ENCODE measurements around the gene SH2B2.
"Not testable (repeated sequence)": the region's sequence is repeated elsewhere in the genome, so short reads cannot be mapped to it uniquely, and the experiment has no call there.

SH2B2 gene

DNA sequence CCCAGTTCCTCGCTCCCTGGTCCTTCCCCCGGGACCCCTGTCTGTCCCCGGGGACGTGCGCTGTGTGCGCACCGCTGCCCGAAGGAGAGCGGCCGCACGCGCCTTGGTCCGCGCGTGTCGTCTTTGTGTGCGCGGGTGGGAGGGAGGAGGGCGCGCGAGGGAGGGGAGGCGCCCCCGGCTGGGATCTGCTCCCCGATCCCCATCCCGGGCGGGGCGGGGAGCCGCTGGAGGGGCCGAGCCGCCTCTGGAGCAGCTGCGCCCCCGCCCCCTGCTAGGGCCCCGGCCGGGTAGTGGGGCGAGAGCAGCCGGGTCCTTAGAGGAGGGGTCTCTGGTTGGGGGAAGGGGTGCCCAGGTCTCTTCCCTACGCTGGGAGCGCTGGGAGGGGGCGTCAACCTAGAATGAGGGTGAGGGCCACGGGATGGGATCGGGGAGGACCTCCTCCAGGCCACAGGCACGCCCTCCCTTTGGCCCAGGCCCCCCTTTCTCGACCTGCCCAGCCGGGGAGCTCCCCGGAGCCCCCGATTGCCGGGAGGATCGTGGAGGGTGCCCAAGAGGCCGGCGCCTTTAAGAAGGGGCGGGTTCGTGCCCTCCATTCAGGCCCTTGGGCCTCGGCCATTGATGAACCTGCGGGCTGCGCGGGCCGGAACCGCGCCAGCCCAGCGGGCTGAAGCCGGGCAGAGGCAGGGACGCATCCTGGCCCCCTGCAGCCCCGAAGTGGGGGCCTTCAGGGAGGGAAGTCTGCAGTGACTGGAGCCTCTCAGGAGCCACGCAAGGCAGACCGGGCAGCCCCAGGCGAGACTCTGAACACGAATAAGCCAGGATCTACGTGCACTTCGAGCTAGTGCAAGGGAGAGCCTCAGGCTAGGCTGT is 678 bp downstream of the SH2B2 start:
- no peak for DNase-seq

DNA sequence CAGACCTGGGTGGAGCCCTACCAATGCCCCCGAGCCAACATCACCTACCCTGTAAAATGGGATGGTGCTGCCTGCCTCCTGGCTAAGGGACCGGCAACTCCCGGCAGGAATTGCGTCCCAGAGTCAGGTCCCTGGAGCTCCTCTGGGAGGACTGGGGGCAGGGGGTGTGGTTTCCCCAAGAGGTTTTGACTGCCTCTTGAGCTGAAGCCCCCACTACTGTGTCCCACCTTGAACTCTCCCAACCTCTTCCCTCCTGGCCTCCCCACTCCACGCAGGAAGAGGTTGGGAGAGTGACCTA is 1.3 kb downstream of the SH2B2 start:
- DNase-seq = no peak

DNA sequence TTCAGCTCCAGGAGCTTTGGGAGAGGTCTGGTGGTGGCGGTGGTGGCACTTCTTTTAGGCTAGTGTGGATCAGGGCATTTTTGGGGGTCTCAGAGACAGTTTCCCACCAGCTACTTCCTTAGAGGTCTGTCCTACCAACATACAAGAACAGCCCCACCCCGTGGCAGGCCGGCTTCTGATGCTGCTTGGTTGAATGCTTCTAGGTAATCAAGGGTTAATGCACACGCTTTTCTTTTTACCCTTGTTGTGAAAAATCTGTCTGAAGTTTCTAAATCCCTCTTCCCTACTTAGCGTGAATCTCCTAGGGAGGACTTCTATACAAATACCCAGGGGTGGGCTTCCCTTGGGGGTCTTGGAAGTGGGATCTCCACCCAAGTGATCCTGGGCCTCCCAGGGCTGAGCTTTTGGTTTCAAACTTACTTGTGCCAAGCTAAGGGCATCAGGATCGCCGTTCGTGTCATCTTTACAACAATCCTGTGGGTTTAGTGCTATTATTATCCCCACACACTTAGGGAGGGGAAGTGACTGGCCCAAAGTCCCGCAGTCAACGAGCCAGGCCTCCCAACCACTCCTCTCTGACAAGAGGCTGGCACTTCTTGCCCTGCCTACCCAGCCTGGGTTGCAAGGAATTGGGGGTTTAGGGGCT is 1.7 kb downstream of the SH2B2 start:
- no peak for DNase-seq

DNA sequence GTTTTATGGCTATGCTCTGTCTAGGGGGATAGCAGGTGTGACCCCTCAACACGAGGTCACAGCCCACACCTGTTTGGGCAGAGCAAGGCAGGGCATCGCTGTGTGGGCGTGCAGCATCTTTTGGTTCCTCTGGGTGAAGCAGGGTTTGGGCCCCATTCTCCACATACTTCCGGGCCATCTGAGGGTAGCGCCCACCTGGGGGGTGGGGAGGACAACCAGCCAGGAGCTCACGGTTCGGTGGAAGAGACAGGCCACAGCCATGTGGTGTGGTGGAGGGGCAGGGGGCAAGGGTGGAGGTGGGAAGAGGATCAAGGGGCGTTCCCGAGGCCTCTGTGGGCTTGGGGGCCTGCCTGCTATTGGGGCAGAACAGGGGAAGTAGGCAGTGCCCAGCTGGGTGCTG is 2.4 kb downstream of the SH2B2 start:
- no peak for DNase-seq

DNA sequence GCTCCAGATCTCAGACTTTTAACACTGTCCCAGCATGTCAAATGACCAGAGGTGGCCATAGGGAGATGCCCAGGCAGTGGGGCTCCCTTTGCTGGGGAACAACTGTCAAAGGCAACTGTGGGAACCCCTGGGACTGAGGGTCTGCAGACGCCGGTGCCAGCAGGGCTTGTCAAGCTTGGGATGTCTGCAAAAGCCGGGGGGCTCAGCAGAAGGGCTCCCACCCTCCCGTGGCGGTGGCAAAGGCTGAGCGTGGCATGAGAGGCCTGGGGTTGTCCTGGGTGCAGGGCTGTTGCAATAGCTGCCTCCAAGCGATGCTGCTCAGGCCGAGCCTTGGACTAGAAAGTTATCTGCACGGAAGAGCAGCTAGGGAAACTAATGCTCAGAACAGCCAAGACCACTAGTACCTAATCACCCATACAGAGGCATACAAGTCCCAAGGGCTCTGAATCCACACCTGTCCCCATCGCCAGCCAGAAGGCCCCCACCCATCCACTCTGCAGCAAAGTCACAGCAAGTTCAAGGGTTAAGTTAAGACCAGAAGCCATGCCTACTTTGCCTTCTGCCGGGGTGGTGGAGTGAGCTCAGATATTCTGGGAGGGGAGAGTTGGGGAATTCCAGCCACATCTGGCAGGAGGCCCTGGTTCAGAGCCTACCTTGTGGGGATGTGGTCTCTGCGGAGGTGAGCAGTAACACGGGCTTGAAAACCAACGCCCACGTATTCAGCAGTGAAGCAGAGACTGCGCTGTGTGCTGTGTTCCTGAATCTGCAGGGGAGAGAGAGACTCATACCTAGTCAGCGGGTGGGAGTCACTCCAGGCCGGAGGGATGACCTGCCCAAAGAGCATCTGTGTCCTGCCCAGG is 4.6 kb downstream of the SH2B2 start:
- no peak for DNase-seq

DNA sequence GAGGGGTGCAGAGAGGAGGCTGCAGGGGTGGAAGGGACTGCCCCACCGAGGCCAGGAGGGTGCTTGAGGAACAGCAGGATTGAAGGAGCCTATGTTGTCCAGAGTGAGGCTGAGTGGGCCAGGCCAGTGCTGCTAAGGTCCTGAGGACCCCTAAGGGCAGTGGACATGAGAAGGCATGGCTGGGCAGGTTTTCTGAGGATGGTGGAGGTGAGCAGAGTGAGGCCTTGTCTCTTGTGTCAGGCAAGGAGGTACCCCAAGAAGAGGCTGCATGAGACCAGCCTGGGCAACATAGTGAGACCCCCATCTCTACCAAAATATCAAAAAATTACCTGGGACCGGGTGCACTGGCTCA is 5.2 kb downstream of the SH2B2 start:
- DNase-seq = no peak

DNA sequence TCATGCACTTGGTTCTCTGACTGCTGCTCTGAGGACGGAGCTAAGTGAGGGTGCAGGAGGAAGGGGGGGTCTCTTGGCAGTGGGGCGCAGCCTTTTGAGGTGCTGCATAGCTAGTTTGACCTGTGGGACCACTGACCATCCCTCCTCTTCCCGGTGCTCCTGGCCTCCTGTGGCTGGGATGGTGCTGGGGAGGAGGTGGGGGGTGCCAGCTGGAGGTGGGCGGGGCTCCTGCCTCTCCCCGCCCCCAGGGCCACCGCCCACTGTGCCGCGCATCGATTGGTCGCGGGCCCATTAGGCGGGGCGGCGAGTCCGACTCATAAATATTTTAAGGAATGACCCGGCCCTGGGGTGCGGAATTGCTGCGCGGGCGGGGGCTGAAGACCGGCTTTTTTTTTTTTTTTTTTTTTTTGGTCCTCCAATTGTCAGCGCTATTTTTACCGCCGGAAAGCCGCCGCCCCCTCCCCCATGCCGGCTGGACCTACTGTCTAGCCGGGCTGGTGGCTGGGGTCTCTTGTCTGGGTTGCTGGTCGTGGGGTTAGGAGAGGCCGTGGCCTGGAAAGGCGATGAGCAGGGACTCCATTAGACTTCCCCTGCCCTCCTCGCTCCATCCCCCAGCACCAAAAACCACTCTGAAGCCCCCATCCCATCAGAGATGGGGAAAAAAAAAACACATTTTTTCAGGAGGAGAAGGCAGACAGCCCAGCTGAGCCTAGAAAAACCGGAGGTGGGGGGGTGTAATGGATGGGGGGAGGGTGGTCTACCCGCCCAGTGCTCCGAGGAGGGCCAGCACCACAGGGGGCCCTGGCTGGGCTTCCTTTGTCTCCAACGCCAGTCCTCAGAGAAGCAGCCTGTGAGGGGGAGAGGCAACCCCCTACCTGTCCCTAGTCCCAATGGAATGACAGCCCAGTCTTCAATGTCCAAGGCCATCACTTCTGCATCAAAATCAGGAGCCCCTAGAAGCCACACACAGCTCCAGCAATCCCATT is 6.4 kb downstream of the SH2B2 start:
- DNase-seq = no peak

DNA sequence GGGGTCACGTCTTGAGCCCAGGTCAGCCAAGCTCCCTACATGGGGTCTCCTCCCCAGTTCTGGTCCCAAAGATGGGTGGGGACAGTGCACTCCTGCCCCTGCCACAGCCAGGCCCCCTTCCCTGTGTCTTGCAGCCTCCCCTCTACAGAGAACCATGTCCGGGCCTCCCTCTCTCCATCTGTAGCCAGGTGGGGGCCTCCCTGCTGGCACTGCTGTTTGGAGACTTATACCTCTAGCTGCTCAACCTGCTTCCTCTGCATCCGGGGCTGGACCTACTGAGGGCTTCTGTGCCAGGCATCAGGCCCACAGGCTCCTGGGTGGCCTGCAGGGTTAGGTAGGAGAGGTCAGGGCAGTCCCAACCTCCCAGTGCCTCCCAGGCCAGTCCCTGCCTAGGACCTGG is 7.9 kb downstream of the SH2B2 start:
- DNase-seq = no peak

DNA sequence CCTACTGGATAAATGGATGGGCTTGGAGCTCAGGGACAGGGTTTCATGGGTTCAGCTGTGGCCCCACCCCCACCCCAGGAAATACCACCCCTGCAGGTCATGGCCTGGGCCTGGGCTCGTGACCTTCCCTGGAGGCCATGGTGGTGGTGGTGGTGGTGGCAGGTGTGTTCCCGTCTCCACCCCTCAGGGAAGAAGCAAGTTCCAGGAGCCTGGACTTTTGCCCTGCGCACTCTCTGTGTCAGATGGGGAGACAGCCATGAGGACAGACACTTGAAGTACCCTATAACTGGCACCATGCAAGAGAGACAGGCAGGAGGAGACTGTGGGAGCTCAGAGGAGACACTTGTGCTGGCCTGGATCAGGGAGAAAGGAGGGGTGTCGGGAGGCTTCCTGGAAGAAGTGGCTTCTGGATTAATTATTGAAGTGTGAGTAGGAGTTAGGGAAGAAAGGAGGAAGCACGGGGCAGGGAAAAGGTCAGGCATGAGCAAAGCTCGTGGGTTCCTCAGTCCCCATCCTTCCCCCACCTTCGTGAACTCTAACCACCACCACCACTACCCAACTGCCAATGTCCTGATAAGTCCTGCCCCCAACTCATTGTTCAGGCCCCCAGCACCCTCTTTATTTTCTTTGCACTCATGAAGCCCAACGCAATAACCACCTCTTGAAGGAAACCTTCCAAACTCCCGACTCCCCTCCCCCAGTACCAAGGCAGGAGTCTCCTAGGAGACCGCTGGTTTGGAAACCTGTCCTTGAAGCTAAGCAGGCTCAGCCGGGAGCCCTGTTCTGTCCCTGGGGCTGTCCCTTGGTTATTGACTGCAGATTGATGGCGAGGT is 8.9 kb downstream of the SH2B2 start:
- DNase-seq = no peak

DNA sequence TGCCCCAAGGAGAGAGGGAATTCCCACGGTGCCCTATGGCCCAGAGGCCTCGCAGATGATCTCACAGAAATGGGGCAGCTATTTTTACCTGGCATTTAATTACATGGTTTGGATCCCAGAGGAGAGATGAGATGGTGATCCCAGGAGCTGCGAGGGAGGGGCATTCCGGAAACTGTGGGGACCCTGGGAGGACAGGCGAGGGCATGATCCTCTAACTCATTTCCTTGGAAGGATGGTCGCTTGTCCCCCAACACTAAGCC is 9.4 kb downstream of the SH2B2 start:
- no peak for DNase-seq

DNA sequence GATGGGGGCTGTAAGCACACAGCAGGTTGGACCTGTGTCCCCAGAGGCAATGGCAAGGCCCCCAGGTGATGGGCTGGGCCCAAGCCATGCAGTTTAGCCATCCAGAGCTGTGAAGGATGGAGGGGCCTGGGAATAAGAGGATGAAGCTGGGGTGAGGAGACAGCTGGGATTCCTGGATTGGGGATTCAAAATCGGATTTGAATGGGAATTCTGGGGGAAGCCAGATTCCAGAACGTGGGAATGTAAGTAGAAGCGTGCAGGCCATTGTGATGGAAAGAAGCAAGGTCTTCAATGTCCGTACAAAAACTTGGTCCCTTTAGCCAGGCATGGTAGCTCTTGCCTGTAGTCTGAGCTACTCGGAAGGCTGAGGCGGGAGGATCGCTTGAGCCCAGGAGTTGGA is 9.8 kb downstream of the SH2B2 start:
- no peak for DNase-seq

DNA sequence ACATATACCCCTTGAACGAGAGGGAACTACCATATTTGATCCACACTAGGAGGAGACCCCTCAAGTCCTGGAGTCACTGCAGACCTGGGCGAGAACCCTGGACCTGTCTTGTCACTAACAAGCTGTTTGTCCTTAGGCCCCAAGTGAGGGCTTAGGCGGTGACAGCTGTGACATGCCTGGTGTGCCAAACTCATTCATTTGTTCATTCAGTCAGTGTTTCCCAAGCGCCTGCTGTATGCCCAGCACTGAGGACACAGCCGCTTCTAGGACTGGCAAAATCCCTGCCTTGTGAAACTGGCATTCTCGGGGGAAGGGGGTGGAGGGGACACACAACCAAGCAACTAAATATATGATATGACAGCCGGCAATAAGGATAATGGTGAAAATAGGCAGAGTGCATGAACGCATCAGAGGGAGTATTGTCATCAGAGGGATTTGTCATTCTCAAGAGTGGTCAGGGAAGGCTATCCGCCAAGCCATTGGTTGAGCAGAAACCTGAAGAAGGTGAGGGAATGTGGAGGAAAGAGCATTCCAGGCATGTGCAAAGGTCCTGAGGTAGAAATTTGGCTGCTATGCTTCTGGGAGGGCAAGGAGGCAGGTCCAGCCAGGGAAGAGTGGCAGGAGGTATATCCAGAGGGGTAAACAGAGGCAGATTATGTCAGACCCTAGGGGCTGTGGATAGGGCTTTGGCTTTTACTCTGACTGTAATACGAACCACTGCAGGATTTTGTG is 11.0 kb downstream of the SH2B2 start:
- no peak for DNase-seq

DNA sequence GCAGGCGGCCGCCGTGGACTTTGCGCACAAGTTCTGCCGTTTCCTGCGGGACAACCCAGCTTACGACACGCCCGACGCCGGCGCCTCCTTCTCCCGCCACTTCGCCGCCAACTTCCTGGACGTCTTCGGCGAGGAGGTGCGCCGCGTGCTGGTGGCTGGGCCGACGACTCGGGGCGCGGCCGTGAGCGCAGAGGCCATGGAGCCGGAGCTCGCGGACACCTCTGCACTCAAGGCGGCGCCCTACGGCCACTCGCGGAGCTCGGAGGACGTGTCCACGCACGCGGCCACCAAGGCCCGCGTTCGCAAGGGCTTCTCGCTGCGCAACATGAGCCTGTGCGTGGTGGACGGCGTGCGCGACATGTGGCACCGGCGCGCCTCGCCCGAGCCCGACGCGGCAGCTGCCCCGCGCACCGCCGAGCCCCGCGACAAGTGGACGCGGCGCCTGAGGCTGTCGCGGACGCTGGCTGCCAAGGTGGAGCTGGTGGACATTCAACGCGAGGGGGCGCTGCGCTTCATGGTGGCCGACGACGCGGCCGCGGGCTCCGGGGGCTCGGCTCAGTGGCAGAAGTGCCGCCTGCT is 14.1 kb downstream of the SH2B2 start:
- DNase-seq = no peak

DNA sequence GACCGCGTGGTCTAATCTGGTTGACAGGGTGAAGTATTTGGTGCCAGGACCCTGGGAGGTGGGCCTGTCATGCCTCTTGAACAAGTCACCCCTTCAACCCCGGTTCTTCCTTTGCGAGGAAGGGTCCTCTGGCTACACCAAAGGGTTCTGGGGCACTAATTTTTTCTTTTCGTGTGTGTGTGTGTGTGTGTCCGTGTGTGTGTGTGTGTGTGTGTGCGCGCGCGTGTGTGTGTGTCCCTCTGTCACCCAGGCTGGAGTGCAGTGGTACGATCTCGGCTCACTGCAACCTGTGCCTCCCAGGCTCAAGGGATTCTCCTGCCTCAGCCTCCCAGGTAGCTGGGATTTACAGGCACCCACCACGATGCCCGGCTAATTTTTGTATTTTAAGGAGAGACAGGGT is 14.7 kb downstream of the SH2B2 start:
- not testable (repeated sequence) for DNase-seq

DNA sequence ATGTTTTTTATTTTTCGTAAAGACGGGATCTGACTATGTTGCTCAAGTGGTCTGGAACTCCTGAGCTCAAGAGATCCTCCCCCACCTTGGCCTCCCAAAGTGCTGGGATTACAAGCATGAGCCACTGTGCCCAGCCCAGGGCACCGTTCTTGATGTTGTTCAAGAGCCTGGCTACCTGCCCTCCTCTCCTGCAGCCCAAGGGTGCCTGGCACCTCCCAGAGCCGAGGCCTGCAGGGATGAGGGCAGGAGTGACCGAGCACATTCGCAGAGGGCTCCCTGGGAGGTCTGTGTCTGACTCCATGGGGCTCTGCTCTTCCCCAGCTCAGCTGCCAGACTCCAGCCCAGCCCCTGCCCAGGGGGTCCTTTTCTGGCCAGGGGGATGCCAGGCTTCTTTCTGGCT is 15.4 kb downstream of the SH2B2 start:
- DNase-seq = no peak

DNA sequence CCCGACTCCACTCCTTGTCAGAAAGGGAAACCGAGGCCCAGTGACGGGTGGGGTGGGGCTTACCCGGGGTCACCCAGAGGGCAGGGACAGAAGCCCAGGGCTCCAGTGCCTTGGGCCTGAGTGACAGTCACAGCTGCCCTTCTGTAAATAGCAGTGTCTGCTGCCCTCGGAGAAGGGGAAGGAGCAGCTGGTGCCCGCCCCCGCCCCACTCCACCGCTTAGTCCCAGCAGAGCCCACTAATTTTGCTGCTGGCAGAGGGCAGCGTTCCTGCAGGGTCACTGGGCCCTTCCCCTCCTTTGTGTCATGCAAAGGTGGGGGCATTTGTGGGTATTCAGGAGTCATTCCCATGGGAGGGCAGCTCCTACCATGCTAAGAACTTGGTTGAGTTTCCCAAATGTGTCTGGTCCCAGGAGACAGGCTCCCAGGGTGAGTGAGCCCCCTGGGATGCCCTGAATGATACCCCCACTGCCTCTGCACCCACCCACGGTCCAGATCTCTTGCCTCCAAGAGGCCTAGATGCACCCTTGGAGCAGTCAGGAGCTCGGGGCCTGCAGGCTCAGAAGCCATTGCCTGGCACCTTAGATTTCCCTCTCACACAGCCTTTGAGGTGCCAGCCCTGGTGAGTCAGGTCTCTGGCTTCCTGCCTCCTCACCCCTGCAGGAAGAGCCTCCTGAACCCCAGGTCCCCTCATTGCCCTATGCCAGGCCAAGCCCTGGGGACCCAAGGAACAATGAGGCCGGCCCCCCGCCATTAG is 17.2 kb downstream of the SH2B2 start:
- no peak for DNase-seq

DNA sequence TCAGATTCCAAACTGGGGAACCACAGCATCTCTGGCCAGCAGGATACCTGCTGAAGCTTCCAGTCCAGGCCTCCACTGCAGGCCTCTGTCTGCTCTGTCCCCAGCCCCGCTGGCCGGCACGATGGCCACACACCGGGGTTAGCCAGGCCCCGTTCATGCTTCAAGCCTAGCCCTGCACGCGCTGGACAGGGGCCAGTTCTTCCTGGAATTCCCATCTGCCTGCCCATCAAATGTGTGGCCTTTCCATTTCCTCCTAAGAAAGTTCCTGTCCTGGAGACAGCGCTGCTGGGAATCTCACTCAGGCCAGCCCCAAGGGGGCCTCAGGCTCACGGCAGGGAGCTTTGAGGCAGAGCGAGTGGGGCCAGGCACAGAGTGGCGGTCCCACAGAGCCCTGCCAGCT is 18.0 kb downstream of the SH2B2 start:
- DNase-seq = no peak

DNA sequence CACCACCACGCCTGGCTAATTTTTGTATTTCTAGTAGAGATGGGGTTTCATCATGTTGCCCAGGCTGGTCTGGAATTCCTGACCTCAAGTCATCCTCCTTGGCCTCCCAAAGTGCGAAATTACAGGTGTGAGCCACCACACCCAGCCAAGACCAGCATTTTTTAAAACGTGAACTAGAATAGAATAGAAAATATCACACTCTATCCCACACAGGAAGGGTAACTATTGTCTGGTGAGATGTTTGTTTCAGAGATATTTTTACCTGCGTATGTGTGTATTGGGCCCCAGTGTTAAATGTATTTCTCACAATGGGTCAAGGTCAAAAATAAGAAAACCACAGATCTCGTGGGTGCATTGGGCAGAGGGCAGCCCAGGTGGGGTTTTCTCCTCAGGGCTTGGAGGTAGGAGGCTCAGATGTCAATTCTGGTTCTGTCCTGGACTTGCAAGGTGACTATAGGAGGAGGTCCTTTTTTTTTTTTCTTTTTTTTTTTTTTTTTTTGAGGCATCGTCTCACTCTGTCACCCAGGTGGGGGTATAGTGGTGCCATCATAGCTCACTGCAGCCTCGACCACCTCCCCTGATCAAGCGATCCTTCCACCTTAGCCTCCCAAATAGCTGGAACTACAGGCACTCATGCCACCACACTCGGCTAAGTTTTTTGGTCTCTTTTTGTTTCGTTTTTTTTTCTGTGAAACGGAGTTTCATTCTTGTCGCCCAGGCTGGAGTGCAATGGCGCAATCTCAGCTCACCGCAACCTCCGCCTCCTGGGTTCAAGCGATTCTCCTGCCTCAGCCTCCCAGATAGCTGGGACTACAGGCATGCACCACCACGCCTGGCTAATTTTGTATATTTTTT is 19.0 kb downstream of the SH2B2 start:
- no peak for DNase-seq
